A204.1 (cell line): Measurements from ENCODE around the gene CFAP43.
"Not testable (repeated sequence)": the region's sequence is repeated elsewhere in the genome, so short reads cannot be mapped to it uniquely, and the experiment has no call there.

ENCODE experiments used
- FAIRE-seq: peaks from 2 replicates; lab custom pipeline; 2012; peaks lifted over from hg19 to GRCh38; lab: Jason Lieb, UNC

CFAP43 gene

DNA sequence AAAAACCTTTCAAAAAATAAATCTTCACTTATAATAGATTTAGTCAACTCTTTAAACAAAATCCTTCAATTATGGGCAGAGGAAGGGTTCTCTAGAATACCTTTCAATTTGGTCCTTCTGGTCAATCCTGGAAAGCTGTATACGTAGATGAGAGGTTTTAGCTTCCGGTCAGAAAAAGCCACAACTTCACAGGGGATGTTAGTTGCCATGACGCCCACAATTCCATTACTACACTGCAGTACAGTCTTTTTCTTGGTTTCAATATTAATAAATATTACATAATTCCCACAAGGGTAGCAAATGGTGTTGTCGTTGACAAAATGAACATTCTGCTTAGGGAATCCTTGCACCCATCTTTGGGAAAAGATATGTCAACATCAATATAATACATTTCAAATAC lies 1.7 kb downstream of the CFAP43 start:
- FAIRE-seq: no peak

- FAIRE-seq: no peak
Observed at GRCh38 chr10:104223304-104223703, 8.9 kb downstream of the CFAP43 start.

- no peak for FAIRE-seq
Observed at GRCh38 chr10:104220522-104220921, 11.6 kb downstream of the CFAP43 start.

DNA sequence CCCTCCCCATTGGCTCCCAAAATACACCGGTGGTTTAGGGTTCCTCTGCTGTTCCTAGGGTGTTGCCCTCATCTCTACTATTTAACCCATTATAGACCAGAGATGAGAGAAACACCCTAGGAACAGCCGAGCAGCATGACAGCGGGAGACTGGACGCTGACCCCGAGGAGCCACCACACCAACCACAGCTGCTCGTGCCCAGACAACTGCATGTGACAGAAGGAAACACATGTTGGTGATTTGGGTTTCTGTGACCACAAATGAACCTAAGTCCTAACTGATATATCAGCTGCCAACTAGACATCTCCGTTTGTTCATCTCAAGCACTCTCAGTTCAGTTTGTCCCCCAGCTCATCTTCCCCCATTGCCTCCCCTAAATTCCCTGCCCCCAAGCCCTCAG lies 13.4 kb downstream of the CFAP43 start:
- FAIRE-seq: no peak

GRCh38 chr10:104216631-104217030 lies 15.5 kb downstream of the CFAP43 start:
- FAIRE-seq: no peak

GRCh38 chr10:104209575-104210198 lies 22.5 kb downstream of the CFAP43 start:
- FAIRE-seq: peak; percentile 88

DNA sequence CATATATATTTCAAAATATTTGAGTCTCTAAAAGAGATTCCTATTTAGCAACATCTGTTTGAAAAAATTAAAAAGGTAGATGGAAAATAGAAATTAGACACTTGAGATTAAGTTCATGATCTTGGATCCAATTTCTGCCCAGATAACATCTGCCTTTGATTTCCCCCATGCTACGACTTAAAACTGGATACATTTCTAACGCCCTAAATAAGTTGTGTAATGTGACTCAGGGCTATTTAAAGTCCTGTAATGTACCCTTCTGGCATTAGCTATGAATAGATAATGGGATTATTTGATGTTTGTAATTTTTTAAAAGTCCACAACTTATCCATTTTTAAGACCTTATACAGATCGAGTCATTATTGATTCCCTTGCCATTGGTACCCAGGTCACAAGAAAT lies 23.4 kb downstream of the CFAP43 start:
- peak; percentile 41 for FAIRE-seq

DNA sequence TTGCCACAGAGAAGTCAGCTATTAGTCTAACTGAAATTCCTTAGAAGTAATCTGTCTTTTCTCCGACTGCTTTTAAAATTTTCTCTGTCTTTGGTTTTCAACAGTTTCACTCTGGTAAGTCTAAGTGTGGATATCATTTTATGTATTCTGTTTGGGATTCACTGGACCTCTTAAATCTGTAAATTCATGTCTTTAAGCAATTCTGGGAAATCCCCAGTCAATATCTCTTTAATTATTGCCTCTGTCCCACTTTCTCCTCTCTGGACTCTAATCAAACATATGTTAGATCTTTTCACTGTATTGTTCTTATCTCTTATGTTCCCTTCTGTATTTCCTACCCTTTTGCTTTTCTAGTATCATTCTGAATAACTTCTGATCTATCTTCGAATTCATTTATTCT lies 29.9 kb downstream of the CFAP43 start:
- no peak for FAIRE-seq

DNA sequence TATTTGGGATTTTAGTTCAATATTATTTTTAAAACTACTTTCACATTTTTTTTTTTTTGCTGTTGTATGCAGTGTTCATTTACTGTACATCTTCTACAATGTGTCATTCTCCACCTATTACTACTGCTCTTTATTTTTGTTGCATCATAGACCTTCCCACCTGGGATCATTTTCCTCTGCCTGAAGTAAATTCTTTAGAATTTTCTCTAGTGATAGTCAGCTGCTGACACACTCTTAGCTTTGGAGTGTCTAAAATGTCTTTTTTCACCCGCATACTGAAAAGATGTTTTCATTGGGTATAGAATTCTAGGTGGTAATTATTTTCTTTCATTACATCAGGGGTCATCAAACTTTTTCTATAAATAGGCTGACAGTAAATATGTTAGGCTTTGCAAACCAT lies 30.5 kb downstream of the CFAP43 start:
- no peak for FAIRE-seq

DNA sequence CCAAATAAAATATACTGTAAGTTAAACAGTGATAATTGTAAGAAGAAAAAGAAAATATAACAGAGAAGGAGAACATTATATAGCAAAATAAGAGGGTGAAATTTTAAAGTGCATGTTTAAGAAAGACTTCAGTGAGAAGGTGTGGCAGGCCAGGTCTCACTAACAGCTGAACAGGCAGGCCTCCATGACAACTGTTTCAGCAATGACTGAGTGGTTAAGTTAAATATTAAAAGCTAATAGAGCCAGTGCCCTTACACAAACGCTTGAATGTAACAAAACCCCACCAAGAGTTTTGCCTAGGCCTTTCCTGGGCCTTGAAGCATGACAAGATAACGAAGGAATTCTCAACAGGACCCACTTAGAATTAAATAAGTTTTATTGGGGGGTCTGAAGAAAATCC lies 32.6 kb downstream of the CFAP43 start:
- FAIRE-seq: no peak

DNA sequence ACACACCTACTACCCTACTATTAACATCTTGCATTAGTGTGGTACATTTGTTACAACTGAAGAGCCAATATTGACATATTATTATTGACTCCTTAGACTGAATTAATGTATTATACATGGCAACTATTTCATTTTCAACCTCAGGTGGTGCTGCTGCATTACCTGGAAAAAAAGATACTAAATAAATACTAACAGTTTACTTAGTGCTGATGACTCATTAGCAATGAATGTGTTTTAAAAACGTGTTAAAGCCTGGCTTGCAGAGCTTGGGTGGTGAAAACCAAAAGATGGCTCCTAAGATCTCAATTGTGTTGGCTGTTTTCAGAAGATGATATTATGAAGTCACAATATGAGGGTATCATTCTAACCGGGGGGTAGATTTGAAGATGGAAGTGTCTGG lies 34.8 kb downstream of the CFAP43 start:
- FAIRE-seq: no peak

- no peak for FAIRE-seq
Observed at GRCh38 chr10:104195706-104196105, 36.5 kb downstream of the CFAP43 start.

- FAIRE-seq: no peak
Observed at GRCh38 chr10:104193787-104194186, 38.4 kb downstream of the CFAP43 start.

DNA sequence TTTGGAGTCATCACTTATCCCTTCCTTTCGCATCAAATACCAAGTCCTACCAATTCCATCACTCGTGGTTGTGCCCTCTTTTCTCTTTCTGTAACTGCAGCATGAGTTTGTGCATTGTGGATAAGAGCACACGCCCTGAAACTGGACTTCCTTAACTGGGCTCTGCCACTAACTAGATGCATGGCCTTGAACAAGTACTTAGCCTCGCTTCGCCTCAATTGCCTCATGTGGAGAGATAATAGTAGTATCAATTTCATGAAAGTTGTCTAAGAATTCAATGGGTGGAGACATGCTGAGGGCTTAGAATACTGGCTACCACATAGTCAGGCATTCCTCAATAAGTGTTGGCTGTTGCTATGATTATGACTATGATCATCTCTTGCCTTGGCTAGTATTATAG lies 41.5 kb downstream of the CFAP43 start:
- FAIRE-seq: no peak

- FAIRE-seq: no peak
Observed at GRCh38 chr10:104183682-104184081, 48.5 kb downstream of the CFAP43 start.

DNA sequence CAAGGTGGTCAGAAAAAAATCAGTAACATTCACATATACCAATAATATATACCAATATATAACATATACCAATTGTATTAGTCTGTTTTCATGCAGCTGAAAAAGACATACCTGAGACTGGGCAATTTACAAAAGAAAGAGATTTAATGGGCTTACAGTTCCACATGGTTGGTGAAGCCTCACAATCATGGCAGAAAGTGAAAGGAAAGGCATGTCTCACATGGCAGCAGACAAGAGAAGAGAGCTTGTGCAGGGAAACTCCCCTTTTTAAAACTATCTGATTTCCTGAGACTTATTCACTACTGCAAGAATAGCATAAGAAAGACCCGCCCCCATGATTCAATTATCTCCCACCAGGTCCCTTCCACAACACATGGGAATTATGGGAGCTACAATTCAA lies 58.0 kb downstream of the CFAP43 start:
- FAIRE-seq: not testable (repeated sequence)

- FAIRE-seq: no peak
Observed at GRCh38 chr10:104170610-104171254, 61.4 kb downstream of the CFAP43 start.

DNA sequence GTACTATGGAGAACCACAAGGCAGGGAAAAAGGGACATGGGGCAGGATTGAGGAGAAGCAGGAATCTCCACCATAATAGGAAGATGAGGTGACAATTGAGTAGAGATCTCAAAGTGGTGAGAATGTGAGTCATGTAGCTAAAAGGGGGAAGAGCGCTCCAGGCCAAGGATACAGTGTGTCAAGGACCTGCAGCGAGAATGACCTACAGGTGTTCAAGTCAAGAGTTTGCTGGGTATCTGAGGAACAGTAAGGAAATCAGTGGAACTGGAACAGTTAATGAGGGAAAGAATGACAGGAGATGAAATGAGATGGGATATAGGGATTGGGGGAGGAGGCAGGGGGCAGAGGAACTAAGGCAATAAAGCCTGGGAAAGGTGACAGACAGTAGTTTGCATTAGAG lies 76.6 kb downstream of the CFAP43 start:
- no peak for FAIRE-seq

DNA sequence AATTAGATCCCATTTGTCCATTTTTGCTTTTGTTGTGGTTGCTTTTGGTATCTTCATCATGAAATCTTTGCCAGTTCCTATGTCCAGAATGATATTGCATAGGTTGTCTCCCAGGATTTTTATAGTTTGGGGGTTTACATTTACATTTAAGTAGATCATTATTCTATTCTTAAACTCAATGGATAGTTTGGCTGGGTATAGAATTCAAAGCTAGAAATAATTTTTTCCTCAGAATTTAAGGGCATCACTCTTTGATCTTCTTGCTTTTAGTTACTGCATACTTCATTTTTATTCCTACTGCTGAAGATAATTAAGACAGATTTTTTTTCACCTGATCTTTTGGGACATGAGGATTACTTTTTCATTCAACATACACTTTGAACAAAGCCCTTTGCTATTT lies 80.4 kb downstream of the CFAP43 start:
- no peak for FAIRE-seq

- no peak for FAIRE-seq
Observed at GRCh38 chr10:104150139-104150538, 82.0 kb downstream of the CFAP43 start.

DNA sequence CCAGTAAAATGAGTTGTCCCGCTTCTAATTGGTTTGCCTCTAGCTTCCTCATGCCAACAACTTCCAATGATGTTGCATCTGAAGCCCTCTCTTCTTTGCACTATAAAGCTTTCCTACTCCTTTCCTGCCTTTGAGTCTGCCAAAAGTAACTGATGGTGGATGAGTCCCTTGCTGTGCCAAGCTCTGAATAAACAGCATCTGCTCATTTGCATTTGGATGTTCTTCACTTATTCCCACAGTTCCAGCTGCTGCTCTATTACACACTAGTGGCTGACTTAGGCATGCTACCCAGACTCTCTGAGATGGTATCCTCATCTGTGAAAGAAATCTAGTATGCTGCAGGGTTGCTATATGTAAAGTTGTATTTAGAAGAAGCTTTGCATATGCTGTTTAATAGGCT lies 85.3 kb downstream of the CFAP43 start:
- no peak for FAIRE-seq

GRCh38 chr10:104144931-104145330 lies 87.2 kb downstream of the CFAP43 start:
- FAIRE-seq: no peak

GRCh38 chr10:104143829-104144228 lies 88.3 kb downstream of the CFAP43 start:
- no peak for FAIRE-seq

DNA sequence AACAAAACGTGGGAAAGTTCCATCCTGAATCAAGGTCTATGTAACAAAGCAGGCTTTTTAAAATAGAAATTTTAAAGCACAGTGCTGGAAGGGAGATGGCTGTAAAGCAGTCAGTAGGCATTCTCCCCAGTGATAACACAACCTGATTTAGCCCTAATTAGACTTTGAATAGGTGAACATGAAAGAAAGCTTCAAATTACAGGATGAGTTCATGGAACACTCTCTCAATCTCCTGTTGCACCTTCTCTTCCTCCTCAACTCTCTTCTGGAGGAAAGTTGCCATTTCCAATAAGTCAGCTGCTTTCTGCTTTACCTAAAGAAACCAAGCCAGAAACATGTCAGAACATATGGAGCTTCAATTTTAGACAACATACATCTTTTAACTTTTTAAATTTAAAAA lies 90.1 kb downstream of the CFAP43 start:
- FAIRE-seq: no peak
